ENCODE data around the gene IL34. TPM values are rescaled to one million over a fixed set of nuclear protein-coding genes. Genes with fewer than 3 reads are reported as not detected.
A peak's percentile ranks its signal among the peaks of the same experiment; 100 is the strongest.

Gene IL34
- total RNA-seq, 2 donors from 2014 or later: 3.0 to 5.6 TPM

DNA sequence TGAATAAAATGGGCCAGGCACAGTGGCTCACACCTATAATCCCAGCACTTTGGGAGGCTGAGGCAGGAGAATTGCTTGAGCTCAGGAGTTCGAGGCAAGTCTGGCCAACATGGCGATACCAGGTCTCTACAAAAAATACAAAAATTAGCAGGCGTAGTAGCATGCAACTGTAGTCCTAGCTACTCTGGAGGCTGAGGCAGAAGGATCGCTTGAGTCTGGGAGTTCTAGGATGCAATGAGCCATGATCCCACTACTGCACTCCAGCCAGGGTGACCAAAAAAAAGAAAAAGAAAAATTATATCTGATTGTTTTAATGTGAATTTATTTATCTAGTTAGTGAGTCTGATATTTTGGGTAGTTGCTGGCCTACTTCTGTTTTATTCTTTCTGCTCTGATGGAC lies 7.0 kb downstream of the IL34 start:
- Mint-ChIP-seq H3K4me1 (peaks cover 8% of the 10 kb centered on the region), H3K27me3 (ENCODE audit: insufficient read depth) (no peaks in the 10 kb centered on the region), H3K4me3 (no peak overlapping the region), H3K27ac (no peak overlapping the region), H3K36me3 (ENCODE audit: low read depth) (peaks cover 12% of the 10 kb centered on the region), H3K9me3 (peaks cover 9% of the 10 kb centered on the region)
- Histone ChIP-seq H3K9me3 (ENCODE audit: control insufficient read depth, low read length) (peaks cover 11% of the 10 kb centered on the region), H3K36me3 (ENCODE audit: control insufficient read depth, insufficient read depth, low read length) (no peaks in the 10 kb centered on the region), H3K27me3 (ENCODE audit: control insufficient read depth, insufficient read depth, low read length, poor library complexity, severe bottlenecking) (no peaks in the 10 kb centered on the region), H3K9ac (ENCODE audit: extremely low read depth, low read length, poor library complexity, severe bottlenecking) (no peak overlapping the region), H3K4me1 (ENCODE audit: control insufficient read depth, insufficient read depth, low read length) (no peaks in the 10 kb centered on the region), H3K27ac (ENCODE audit: low read depth, low read length) (no peak overlapping the region), H3K4me3 (ENCODE audit: low read length) (no peak overlapping the region)
- TF ChIP-seq, protein P1, sequence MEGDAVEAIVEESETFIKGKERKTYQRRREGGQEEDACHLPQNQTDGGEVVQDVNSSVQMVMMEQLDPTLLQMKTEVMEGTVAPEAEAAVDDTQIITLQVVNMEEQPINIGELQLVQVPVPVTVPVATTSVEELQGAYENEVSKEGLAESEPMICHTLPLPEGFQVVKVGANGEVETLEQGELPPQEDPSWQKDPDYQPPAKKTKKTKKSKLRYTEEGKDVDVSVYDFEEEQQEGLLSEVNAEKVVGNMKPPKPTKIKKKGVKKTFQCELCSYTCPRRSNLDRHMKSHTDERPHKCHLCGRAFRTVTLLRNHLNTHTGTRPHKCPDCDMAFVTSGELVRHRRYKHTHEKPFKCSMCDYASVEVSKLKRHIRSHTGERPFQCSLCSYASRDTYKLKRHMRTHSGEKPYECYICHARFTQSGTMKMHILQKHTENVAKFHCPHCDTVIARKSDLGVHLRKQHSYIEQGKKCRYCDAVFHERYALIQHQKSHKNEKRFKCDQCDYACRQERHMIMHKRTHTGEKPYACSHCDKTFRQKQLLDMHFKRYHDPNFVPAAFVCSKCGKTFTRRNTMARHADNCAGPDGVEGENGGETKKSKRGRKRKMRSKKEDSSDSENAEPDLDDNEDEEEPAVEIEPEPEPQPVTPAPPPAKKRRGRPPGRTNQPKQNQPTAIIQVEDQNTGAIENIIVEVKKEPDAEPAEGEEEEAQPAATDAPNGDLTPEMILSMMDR (conservative IDR thresholded peaks at IDR 0.05): no peak
- 91 to 95% methylated on average over 3 to 4 of the region's 4 CpGs for WGBS, 2 experiments (ENCODE audit: insufficient coverage in 1 of 2, insufficient read length in 1 of 2)
- DNase-seq: no peak

DNA sequence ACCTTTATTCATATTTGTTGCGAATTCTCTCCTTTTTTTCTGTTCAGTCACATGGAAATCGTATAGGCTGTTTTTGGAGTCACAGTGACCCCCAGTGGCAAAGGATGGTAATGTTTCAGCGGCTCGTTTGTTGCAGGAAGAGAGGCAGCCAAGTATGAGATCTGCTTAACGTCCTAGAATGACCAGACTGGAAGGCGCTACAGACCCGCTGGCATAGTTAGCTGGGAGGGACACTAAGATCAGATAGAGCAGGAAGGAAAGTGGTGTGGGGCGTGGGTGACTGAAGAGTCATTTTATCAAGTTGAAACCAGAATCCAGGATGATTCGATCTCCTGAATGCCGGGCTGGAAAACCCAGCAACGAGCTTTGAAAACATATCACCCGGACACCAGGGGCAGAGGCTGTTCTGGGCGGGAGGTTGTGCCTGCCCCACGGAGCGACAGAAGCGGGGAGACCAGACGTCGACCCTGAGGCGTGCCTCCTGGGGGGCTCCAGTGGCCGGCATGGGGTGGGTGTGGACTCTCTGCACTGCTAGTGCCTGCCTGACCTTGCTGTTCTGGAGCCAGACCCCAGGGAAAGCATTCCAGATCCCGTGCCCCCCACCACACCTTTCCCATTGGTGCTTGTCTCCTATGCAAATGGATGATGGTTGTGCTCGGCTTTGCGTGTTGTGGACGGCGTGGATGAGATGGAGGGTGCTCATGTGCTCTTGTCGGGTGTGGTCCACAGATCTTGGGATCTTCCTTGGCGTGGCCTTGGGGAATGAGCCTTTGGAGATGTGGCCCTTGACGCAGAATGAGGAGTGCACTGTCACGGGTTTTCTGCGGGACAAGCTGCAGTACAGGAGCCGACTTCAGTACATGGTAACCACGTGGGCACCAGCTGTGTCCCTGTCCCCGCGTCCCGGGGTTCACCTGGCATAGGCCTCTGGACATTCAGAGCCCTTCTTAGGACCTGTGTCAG lies 7.7 kb downstream of the IL34 start:
- Mint-ChIP-seq H3K4me1 (peaks cover 8% of the 10 kb centered on the region), H3K36me3 (ENCODE audit: low read depth) (peaks cover 6% of the 10 kb centered on the region), H3K27ac (no peak overlapping the region), H3K4me3 (no peak overlapping the region), H3K9me3 (peaks cover 2% of the 10 kb centered on the region), H3K27me3 (ENCODE audit: insufficient read depth) (no peaks in the 10 kb centered on the region)
- Histone ChIP-seq H3K9ac (ENCODE audit: extremely low read depth, low read length, poor library complexity, severe bottlenecking) (no peak overlapping the region), H3K4me3 (ENCODE audit: low read length) (no peak overlapping the region), H3K36me3 (ENCODE audit: control insufficient read depth, insufficient read depth, low read length) (no peaks in the 10 kb centered on the region), H3K27ac (ENCODE audit: low read depth, low read length) (no peak overlapping the region), H3K4me1 (ENCODE audit: control insufficient read depth, insufficient read depth, low read length) (no peaks in the 10 kb centered on the region), H3K27me3 (ENCODE audit: control insufficient read depth, insufficient read depth, low read length, poor library complexity, severe bottlenecking) (no peaks in the 10 kb centered on the region), H3K9me3 (ENCODE audit: control insufficient read depth, low read length) (peaks cover 4% of the 10 kb centered on the region)
- TF ChIP-seq, protein P1 (conservative IDR thresholded peaks at IDR 0.05): peak; percentile 94
- WGBS, 2 experiments (ENCODE audit: insufficient coverage in 1 of 2, insufficient read length in 1 of 2): 69 to 71% methylated on average over 32 to 35 of the region's 35 CpGs
- peak; percentile 97 for DNase-seq

DNA sequence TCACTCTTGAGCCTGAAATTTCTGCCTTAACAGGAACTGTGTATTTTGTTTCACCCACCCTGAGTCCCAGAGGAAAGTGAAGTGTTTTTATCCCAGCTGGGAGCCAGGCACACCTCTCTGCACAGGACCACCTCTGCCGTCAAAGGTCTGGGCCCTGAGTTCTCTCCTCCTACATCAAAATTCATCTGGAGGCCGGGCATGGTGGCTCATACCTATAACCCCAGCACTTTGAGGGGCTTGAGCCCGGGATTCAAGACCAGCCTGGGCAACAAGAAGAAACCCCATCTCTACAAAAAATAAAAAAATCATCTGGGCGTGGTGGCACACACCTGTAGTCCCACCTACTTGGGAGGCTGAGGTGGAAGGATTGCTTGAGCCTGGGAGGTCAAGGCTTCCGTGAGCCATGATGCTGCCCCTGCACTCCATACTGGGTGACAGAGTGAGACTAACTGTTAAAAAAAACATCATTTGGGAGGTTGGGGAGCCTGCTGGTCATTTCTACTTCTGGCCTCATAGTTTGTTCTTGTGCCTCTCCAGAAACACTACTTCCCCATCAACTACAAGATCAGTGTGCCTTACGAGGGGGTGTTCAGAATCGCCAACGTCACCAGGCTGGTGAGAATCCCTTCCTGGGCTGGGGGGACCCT lies 9.8 kb downstream of the IL34 start:
- H3K4me1 ChIP-seq (ENCODE audit: control insufficient read depth, insufficient read depth, low read length): no peaks in the 10 kb centered on the region
- no peaks in the 10 kb centered on the region for H3K36me3 ChIP-seq (ENCODE audit: control insufficient read depth, insufficient read depth, low read length)
- H3K4me1 Mint-ChIP-seq: peaks cover 6% of the 10 kb centered on the region
- no peak overlapping the region for H3K27ac ChIP-seq (ENCODE audit: low read depth, low read length)
- no peaks in the 10 kb centered on the region for H3K9me3 ChIP-seq (ENCODE audit: control insufficient read depth, low read length)
- no peaks in the 10 kb centered on the region for H3K27me3 Mint-ChIP-seq (ENCODE audit: insufficient read depth)
- no peak overlapping the region for H3K4me3 Mint-ChIP-seq
- H3K27me3 ChIP-seq (ENCODE audit: control insufficient read depth, insufficient read depth, low read length, poor library complexity, severe bottlenecking): no peaks in the 10 kb centered on the region
- H3K9me3 Mint-ChIP-seq: no peaks in the 10 kb centered on the region
- no peak overlapping the region for H3K27ac Mint-ChIP-seq
- DNase-seq: no peak
- WGBS, 2 experiments (ENCODE audit: insufficient coverage in 1 of 2, insufficient read length in 1 of 2): 86 to 94% methylated on average over 4 to 8 of the region's 8 CpGs
- no peak overlapping the region for H3K4me3 ChIP-seq (ENCODE audit: low read length)
- TF ChIP-seq, protein P1 (conservative IDR thresholded peaks at IDR 0.05): no peak
- H3K36me3 Mint-ChIP-seq (ENCODE audit: low read depth): peaks cover 2% of the 10 kb centered on the region
- H3K9ac ChIP-seq (ENCODE audit: extremely low read depth, low read length, poor library complexity, severe bottlenecking): no peak overlapping the region
